GM18873 (cell line): Measurements from ENCODE around the gene BAX.

Experiments
- ATAC-seq: cut with Tn5 transposase; IDR thresholded peaks from one replicate; pipeline ENCODE4 v1.9.1; 2021; ENCODE audit warnings: mild to moderate bottlenecking, moderate library complexity, moderate number of reproducible peaks; ENCODE audit not compliant: unreplicated experiment, low FRiP score

BAX gene

DNA sequence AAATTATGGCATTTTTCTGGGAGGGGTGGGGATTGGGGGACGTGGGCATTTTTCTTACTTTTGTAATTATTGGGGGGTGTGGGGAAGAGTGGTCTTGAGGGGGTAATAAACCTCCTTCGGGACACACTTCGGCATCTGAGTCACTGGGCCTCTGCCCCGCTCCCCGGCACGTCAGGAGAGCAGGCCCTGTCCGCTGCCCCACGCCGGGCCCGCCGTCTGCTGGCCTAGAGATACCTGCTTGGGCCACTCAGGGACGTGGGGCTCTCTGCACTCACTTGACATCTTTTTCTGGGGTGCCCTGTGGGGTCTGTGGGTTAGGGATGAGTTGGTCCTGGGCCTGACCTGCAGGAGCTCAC is 7.0 kb downstream of the BAX start:
- no peak for ATAC-seq

- ATAC-seq: no peak
These were observed 7.6 kb downstream of the BAX start for GRCh38 chr19:48962029-48962848.

DNA sequence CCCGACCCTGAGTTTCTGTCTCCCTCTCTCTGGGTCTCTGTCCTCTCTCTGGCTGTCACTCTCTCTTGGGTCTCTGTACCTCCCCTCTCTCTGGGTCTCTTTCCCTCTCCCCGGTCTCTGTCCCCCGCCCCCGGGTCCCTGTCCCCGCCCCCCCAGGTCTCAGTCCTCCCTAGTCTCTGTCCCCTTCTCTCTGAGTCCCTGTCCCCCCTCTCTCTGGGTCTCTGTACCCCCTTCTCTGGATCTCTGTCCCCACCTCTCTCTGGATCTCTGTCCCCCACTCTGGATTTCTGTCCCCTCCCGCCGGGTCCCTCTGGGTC is 8.1 kb downstream of the BAX start:
- ATAC-seq: no peak

GRCh38 chr19:48963371-48964204 is 8.9 kb downstream of the BAX start:
- ATAC-seq: no peak

DNA sequence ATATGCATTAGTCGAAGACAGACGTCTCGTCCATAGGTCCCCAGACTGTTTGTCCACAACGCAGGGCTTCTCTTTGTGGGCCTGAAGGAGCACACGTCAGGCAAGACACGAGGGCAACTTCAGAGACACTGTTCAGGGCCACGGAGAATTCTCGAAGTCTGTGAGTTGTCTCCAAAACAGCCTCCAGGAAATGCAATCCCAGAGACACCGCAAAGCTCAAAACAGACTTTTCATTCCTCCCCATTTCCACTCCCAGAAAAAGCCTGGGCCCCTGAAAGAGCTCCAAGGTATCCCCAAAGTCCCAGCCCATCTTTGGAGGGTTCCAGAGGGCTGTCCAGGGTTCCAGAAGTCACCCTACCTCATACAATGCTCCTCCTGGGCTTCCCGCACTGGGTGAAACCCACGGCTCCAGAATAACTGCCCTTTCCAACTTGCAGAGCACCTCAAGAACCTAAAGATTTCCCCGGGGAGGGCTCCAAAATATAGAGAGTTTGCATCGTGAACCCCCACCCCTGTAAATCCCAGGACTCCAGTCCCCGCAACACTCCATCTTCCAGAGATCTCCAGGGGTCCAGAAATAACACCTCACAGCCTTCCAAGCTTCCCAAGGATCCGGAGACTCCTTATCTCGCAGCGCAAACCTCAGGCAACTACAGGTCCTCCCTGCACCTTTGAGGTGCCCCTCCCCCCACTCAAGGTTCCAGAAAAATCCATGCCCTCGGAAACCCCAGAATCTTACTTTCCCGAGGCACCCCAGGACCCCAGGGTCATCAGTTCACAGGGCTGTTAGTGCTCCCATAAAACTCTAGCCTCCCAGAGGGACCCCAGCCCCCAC is 9.7 kb downstream of the BAX start:
- ATAC-seq: no peak

DNA sequence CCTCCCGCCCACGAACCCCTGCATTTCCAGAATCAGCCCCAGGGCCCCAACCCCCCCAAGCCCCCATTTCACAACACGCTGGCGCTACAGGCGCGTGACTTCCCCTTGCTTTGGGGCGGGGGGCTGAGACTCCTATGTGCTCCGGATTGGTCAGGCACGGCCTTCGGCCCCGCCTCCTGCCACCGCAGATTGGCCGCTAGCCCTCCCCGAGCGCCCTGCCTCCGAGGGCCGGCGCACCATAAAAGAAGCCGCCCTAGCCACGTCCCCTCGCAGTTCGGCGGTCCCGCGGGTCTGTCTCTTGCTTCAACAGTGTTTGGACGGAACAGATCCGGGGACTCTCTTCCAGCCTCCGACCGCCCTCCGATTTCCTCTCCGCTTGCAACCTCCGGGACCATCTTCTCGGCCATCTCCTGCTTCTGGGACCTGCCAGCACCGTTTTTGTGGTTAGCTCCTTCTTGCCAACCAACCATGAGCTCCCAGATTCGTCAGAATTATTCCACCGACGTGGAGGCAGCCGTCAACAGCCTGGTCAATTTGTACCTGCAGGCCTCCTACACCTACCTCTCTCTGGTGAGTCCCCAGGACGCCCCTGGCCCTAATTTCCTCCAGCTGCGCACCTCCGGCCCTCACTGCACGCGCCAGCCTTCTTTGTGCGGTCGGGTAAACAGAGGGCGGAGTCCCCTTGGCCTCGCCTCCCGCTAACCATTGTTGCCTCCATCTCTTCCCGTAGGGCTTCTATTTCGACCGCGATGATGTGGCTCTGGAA is 10.5 kb downstream of the BAX start, which contains the start of gene FTL:
TSS of gene FTL (plus strand) at position 270 of the 766 bp plus-strand sequence. CDS start at position 469, 199 bp downstream.
- peak; percentile 46 for ATAC-seq

- peak; percentile 25 for ATAC-seq
These were observed 11.3 kb downstream of the BAX start for GRCh38 chr19:48965806-48966540.

DNA sequence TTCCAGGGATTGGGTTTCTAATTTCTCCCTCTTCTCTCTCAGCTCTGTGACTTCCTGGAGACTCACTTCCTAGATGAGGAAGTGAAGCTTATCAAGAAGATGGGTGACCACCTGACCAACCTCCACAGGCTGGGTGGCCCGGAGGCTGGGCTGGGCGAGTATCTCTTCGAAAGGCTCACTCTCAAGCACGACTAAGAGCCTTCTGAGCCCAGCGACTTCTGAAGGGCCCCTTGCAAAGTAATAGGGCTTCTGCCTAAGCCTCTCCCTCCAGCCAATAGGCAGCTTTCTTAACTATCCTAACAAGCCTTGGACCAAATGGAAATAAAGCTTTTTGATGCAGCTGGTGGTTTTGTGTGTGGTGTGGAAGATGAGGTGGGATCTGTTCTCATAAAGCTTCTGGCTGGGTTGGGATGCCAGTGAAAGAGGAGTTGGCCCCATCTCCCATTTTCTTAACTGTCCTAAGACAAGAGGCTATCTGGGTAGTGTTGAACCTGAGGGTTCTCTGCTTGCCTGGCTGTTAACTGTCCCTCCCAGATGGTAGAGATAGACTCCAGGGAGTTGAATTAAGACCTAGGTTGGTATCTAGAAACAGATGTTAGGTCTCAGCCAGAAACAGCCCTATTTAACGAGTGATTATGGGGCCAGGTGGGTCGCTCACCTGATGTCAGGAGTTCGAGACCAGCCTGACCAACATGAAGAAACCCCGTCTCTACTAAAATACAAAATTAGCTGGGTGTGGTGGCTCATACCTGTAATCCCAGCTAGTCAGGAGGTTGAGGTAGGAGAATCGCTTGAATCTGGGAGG is 12.1 kb downstream of the BAX start:
- no peak for ATAC-seq

DNA sequence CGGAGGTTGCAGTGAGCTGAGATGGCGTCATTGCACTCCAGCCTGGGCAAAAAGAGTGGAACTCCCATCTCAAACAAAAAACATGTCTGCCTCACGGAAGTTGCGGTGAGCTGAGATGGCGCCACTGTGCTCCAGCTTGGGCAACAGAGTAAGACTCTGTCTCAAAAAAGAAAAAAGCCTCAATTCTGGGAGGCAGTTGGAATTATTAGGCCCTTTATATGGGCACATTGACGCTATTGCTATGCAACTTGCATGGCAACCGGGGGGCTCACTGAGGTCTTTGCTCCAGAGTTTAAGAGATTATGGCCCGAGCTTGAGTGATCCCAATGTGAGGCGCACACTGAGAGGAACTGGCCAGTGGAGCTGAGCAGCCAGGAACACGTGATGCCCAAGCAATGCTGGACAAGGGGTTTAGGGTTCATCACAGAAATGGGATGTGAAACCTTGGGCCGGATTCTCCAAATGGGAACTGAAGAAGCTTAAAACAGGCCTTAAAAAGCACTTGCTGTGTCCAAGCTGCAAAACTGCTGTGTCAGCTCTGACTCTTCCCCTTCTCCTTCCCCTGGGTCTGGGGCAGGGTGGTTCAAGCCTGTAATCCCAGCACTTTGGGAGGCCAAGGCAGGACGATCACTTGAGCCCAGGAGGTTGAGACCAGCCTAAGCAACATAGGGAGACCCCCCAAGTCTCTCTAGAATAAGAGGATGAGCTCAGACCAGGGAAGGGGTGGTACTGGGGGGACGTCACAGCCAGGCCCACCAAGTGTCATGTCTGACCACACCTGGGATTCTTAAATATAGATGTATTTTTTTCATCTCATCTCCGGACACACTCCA is 12.9 kb downstream of the BAX start:
- ATAC-seq: no peak

GRCh38 chr19:48968179-48968661 is 13.5 kb downstream of the BAX start:
- no peak for ATAC-seq

DNA sequence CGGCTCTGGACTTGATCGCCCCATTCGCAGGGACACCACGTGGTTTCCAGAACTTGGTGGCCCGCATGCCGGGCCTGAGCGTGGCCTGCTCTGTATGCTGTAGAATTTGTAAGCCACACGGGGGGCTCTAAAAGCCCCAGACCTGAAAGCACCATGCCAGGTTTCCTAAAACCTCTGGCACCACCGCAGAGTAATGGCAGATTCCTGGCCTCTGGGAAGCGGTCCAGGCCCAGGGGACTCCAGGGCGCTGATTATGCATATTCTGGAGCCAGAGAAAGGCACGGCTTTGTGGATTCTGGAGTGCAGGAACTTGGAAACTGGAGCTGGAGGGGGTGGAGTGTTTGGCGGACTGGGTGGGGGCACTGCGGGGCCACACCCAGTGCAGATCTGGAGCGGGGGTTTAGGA is 14.1 kb downstream of the BAX start:
- no peak for ATAC-seq

- no peak for ATAC-seq
These were observed 14.8 kb downstream of the BAX start for GRCh38 chr19:48969276-48970138.

DNA sequence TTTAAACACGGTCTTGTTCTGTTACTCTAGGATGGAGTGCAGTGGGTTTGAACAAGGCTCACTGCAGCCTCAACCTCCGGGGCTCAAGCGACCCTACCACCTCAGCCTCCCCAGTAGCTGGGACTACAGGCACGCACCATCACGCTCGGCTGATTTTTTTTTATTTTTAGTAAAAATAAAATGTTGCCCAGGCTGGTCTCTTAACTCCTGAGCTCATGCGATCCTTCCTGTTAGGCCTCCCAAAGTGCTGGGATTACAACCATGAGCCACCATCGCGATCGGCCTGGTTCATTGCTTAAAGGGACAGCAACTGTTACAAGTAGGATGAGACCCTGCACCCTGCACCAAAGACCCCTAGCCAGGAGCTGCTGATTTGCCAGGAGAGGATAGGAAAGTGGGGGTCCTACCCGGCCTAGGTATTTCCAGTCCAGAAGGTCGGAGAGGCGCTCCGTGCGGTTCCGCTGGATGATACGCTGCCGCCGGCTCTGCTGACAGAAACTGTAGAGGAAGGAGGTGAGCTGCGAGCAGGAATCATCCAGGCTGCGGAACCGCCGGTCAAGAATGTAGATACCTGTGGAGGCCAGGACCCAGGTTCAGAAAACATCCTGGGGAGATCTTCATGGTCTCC is 15.6 kb downstream of the BAX start:
- no peak for ATAC-seq

- no peak for ATAC-seq
These were observed 16.3 kb downstream of the BAX start for GRCh38 chr19:48970923-48971395.

DNA sequence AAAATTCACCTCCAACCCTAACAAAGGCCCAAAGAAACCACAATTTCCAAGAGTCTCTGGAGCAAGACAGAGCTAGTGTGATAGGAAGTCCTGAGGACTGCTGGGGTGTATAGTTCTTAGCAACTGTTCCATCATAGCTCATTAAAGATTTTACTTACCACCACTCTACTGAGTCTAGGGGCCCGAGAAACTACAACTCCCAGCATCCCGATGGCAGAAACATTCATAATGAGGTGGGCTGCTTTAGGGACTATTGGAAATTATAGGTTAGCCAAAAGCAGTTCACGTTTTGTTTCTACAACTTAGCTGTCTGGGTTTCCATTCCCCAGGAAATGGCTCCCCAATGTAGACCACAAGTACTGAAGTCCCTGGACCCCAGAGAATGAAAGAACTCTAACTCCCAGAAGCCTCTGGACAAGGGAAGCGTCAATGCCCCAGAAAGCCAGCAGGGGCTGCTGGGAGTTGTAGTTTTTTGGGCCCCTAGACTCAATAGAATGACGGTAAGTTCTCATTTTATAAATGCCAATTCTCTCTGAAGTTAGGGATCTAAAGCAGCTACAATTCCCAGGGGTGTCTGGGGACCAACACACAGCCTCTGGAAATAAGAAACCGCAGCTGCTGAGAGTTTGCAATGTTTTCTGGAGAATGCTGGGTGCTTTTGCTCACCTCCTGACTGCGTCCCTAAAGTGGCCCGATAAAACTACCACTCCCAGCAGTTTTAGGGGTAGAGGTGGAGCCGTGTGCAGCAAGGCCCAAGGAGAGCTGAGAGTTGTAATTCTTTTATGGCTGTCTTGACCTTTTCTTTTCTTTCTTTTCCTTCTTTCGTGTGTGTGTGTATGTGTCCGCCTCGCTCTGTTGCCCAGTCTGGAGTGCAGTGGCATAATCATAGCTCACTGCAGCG is 21.5 kb downstream of the BAX start:
- no peak for ATAC-seq
